Epithelial cell of prostate (primary cell): ENCODE measurements around the gene TGFB3.

Experiments used
- DNase-seq: peaks from one replicate; pipeline ENCODE4 v3.0.0-alpha.2; 2011; ENCODE audit warnings: low read depth, low spot score
- H3K27ac ChIP-seq: fragments of 450-650 bp; 2 replicates; pipeline ENCODE4 v1.5.1; 2017; ENCODE audit warnings: mild to moderate bottlenecking

The TGFB3 gene

DNA sequence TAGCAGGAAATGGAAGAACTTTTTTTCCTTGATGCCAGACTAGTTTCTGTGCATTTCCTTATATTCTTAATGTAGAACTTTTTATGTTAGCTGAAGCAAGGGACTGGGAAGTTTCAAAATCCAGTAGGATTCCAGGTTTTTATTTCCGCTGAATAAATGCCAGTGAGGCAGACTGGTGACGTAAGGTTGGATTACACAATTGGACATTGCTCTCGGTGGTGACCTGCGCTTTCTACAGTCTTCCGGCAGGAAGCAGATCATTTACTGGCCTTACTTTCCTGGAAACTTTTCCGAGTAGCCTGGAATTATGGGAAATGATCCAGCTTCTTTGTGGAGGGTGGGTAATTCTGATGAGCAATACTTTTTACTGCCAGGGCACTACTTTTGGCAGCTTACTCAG is 7.3 kb upstream of the TGFB3 start:
- DNase-seq: no peak
- no peak overlapping the region for H3K27ac ChIP-seq

- H3K27ac ChIP-seq: no peak overlapping the region
- DNase-seq: no peak
These were observed 5.6 kb upstream of the TGFB3 start for GRCh38 chr14:75987201-75987970.

GRCh38 chr14:75986439-75986765 is 4.6 kb upstream of the TGFB3 start:
- DNase-seq: no peak
- peak overlapping the region; percentile 37 for H3K27ac ChIP-seq

DNA sequence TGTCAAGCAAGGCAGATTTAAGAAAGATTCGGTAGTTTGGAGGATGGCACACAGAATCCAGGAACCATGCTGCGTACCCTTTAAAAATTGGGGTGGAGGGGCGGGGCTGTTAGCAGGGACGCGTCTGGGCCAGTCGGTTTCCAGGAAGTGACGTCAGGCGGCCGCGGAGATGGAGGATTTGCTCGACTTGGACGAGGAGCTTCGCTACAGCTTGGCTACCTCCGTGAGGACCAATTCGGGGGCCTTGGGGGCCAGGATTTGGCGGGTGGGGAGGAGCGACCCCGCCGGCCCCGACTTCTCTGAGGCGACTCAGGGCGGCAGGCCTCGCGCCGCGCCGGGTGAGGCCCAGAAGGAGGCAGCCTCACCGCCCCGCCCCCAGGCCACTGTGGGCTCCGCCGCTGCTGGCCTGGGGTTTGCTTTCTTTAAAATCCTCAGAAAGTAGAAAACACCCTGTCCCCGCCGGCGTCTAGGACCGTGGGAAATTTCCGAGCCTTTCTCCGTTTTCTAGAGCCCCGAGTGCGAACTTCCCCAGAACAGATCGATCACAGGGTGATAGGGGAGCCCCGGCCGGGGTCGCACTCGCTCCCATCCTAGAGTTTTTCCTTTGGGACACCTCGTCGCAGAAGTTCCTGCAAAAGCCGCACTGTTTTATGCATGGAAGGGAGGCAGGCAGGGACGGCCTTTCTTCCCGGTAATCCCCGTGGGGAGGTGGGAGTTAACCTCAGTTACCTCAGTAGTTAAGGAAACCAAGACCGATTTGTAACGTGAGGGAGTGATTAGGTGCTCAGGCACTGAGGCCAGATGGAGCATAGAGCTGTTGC is 4.0 kb upstream of the TGFB3 start, which contains the start of gene IFT43:
IFT43 (plus strand) TSS at position 146 of the 821 bp plus-strand sequence; CDS start at position 170, 24 bp downstream.
- peak within 1 kb of the TSS; percentile 37 for H3K27ac ChIP-seq
- DNase-seq: no peak

- no peak for DNase-seq
- H3K27ac ChIP-seq: no peak overlapping the region
These were observed 2.9 kb upstream of the TGFB3 start for GRCh38 chr14:75984674-75985073.

DNA sequence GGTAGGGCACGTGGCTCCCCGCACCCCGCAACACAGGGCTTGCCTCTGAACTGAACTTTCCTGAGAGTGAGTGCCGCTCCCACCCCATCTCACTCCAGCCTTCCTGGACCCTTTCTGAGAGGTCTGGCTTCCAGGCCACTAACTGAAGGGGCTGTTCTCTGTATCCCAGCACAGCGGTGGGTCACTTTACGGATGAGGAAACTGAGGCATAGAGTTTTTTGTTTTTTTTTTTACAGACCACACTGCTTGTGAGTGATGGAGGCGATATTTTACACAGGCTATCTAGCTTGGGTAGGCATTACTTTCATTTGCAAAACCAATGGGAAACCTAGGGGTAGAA is 1.2 kb upstream of the TGFB3 start:
- no peak for DNase-seq
- H3K27ac ChIP-seq: no peak overlapping the region

- no peak overlapping the region for H3K27ac ChIP-seq
These were observed 647 bp upstream of the TGFB3 start for GRCh38 chr14:75982266-75983018.

GRCh38 chr14:75980856-75981255 is 939 bp downstream of the TGFB3 start:
- H3K27ac ChIP-seq: no peak overlapping the region
- no peak for DNase-seq

More at GRCh38 chr14:75982266-75983018, 647 bp upstream of the TGFB3 start:
- no peak for DNase-seq

DNA sequence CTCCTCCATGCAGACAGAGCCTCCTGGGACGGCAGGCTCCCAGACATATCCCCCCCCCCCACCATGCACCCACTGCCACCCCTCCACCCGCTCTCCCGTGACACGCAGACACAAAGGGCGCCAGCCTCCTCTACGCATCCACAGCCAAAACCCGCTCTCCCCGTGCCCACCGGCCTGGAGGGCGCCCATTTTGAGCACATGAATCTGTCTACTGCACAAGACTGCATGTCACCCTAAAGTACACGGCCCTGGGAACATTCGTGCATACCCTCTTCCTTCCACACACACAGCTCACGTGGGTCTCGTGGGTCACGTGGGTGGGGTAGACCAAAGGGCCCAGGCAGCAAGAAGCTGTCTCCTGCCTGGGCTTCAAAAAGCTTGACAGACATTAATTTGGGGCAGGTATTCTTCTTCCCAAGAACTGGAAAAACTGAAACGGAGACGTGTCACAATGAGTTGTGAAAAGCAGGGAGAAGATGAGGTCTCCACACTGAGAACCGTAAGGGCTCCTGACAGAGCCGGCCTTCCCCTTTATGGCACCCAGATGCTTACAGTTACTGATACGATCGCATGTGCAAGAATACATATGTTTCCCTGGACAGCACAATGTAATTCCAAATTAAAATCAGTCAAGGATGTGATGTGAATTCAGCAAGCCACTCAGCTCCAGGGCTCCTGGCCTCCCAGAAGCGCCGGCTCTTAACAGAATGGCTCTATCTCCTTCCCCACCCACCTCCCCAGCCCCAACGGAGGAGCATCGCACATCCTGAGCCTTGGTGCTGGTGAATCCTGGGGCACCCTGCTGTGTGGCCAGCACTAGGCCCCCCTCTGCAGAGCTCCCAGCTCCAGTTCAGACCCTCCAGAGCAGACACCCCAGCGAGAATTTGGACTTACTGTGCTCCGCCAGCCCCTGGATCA is 1.9 kb downstream of the TGFB3 start:
- no peak overlapping the region for H3K27ac ChIP-seq
- DNase-seq: no peak

DNA sequence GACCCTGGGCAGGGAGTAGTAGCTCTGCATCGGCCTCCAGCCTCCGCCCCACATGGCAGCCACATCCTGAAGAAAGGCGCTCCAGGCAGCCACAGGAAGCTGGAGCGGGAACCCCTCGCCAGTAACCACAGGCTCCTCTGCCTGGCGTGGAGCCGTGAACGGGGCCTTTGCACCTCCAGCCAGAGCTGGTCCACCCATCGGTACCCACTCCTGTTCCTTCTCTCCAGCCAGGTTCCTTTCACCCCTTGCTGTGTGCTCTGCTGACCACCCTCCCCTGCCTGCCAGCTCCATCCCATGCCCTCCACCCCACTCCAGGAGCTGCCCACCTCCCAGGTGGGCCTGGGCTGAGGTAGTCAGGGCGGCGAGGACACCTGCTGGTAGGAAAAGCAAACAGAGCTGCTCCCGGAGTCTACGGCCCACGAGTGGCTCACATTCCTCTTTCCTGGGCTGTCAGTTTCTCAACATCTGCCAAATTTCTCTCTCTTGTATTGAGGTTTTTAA is 2.7 kb downstream of the TGFB3 start:
- DNase-seq: no peak
- no peak overlapping the region for H3K27ac ChIP-seq

DNA sequence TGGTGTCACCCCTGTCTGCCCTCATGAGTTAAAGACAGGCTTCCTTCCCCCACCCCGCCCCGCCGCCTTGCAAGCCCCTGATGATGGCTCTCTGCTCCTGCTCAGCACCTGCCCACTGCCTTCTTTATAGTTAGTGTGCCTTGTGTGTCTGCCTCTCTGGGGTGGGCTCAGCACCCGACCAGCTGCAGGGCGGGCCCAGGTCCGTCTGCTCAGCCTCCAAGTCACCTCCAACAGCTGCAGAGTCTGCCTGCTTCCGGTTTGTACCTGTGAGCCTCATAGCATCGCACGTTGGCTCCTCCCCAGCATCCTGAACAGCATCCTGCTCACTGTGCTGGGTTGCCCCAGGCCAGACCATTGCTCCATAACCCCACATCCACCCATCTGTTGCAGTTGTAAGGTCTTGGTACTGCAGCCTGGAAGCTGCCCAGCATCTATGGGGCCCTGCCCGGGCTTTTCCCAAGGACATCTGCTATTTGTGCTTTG is 3.5 kb downstream of the TGFB3 start:
- H3K27ac ChIP-seq: no peak overlapping the region
- no peak for DNase-seq

DNA sequence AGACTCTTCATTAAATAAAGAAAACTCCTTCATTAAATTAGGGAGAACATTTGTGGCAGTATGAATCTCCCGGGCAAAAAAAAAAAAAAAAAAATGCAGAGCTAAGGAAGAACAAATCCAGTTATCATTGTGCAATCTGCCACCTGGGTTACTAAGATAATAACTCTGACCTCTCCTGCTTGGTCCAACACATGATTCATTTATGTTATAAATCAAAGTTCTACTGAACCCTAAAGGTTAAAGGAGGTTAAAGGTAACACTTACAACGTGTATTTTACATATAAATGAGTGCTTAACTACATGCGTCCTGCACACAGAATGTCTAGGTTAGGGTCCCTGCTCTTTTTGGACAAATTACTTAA is 4.2 kb downstream of the TGFB3 start:
- H3K27ac ChIP-seq: no peak overlapping the region
- no peak for DNase-seq

GRCh38 chr14:75976826-75977581 is 4.8 kb downstream of the TGFB3 start:
- DNase-seq: no peak

GRCh38 chr14:75972801-75973421 is 8.9 kb downstream of the TGFB3 start:
- no peak for DNase-seq
- no peak overlapping the region for H3K27ac ChIP-seq

More at GRCh38 chr14:75976826-75977581, 4.8 kb downstream of the TGFB3 start:
- no peak overlapping the region for H3K27ac ChIP-seq

DNA sequence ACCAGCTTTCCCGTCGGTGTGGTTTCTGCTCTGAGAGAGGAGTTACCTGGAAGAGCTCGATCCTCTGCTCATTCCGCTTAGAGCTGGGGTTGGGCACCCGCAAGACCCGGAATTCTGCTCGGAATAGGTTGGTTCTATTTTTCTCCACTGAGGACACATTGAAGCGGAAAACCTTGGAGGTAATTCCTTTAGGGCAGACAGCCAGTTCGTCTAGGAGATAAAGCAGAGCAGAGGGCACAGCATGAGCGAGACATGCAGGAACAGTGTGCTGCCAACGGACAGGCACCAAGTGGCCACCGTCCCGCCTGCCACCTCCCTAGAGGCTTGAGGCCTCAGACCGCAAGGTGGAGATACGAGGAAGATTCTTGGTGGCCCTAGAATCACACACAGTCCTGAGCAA is 10.3 kb downstream of the TGFB3 start:
- DNase-seq: no peak

DNA sequence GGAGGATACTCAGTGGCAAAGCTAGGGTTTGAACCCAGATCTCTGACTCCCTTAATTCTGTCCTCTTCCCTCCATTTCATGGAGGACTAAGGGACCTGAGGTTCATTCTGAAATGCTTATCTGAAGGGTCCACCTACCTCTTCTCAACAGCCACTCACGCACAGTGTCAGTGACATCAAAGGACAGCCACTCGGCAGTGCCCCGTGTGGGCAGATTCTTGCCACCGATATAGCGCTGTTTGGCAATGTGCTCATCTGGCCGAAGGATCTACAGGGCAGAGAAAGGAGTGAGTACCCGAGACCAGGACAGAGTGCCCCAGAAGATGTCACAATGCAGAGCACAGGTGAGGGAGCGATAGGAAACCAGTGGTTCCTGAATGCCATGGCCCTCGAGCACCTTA is 10.8 kb downstream of the TGFB3 start:
- H3K27ac ChIP-seq: no peak overlapping the region
- DNase-seq: no peak

More for the DNA sequence above, 10.3 kb downstream of the TGFB3 start:
- H3K27ac ChIP-seq: no peak overlapping the region

GRCh38 chr14:75969891-75970290 is 11.9 kb downstream of the TGFB3 start:
- no peak for DNase-seq

DNA sequence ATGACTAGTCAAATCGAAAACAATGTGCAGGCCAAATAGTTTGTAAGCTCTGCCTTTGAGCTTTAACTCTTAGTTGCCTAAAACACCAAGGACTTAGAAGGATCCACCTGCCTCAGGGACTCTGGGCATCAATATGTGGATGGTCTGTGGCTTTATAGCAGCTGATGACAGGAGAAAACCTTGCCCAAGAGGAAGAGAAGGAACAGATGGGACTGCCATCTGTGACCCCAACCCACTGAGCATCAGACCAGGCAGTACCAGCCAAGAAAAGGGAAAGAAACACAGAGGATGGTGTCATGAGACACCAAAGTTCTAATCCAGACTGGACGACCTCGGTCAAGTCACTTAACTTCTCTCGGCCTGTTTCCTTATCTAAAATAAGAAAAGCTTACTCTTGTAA is 12.7 kb downstream of the TGFB3 start:
- DNase-seq: no peak
- H3K27ac ChIP-seq: no peak overlapping the region

More at GRCh38 chr14:75969891-75970290, 11.9 kb downstream of the TGFB3 start:
- H3K27ac ChIP-seq: no peak overlapping the region
